ENCODE data around the gene C1orf52. TPM values are rescaled to one million over a fixed set of nuclear protein-coding genes. Genes with fewer than 3 reads are reported as not detected.
"Not testable (repeated sequence)": the region's sequence is repeated elsewhere in the genome, so short reads cannot be mapped to it uniquely, and the experiment has no call there.

Gene C1orf52
- polyA plus RNA-seq, 5 donors = 46.5 to 70.6 (median 53.2) TPM

DNA sequence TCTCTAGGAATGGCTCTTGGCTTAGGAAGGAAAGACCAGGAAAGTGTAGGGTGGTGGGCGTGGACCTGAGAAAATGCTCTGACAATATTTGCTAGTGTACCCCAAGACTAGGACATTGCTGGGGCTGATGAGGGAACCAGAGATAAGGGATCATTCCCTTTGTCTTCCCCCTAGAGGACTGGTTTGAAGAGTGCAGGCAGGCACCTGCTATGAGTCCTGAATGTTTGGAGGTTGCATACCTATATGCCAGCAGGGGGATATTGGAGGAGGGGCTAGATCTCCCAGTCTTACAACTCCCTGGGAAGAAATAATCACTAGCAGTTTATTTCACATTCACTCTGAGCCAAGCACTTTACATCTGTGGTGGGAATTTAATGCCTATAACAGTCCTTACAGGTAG, 23.0 kb upstream of the C1orf52 start:
- DNase-seq = no peak

GRCh38 chr1:85280636-85281035, 21.2 kb upstream of the C1orf52 start:
- DNase-seq = no peak

DNA sequence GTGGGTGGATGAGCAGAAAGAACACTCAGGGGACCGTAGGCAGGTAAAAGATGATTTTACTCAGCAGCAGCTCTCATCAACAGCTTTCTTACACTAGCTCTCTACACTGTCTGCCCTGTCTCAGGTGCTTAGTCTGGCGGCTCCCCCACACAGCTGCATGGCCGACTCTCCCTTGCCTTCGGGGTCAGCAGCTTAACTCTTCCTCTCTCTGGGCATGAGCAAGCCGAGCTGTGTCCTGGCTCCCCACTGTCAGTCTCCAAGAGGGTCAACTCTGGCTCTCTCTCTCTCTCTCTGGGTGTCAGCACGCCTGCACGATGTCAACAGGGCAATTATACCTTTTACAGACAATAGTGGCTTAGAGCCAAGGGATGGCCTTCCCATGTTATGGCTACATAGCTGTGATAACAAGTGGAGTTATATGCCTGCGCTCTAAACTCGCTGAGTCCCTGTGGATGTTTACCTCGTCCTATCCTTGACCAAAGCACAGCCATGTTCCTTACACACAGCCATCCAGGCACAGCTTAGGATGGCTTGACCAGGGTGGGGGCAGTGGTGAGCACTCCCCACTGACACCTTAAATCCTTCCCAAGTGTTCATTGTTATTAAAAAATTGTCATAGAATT, 20.1 kb upstream of the C1orf52 start:
- no peak for DNase-seq

- DNase-seq = no peak
Measured at GRCh38 chr1:85278853-85279314, 19.4 kb upstream of the C1orf52 start.

DNA sequence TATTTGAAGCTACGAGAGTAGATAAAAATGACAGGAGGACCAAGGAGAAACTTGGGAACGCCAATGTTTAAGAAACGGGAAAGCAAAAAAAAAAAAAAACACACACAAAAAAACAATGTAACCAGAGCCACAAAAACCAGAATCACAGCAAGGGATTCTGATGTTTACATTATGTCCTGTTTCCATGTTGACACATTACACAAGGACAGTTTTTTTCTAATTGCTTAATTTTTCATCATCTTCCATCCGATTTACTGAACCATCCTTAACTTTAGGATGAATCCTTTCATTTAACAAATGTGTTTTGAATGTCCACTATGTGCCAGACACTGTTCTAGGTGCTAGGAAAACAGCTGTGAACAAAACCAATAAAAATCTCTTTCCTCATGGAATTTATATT, 18.3 kb upstream of the C1orf52 start:
- DNase-seq = no peak

DNA sequence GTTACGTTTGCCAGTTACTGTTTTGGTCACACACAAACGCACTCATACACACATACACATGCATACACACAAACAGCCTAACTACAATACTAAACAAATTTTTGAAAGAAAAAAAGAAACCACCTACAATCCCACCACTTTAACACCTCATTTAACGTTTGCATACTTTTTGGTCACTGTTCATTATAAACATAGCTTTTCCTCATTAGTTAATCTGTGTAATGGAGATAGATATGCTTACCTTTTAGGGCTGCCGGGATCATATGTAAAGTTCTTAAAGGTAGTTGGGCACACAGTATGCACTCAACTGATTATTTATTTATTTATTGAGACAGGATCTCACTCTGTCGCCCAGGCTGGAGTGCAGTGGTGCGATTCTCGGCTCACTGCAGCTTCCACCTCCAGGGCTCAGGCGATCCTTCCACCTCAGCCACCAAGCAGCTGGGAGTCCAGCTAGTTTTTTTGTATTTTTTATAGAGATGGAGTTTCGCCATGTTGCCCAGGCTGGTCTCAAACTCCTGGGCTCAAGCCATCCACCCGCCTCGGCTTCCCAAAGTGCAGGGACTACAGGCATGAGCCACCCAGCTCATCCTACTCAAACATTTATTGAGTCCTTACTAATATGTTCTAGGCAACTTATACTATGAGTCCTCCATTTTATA, 17.6 kb upstream of the C1orf52 start:
- DNase-seq = no peak

GRCh38 chr1:85276215-85276977, 16.9 kb upstream of the C1orf52 start, which contains the start of gene BCL10:
TSS of gene BCL10 (minus strand) at chr1:85276632. CDS start at chr1:85276352, 280 bp downstream.
- DNase-seq = peak; percentile 99

DNA sequence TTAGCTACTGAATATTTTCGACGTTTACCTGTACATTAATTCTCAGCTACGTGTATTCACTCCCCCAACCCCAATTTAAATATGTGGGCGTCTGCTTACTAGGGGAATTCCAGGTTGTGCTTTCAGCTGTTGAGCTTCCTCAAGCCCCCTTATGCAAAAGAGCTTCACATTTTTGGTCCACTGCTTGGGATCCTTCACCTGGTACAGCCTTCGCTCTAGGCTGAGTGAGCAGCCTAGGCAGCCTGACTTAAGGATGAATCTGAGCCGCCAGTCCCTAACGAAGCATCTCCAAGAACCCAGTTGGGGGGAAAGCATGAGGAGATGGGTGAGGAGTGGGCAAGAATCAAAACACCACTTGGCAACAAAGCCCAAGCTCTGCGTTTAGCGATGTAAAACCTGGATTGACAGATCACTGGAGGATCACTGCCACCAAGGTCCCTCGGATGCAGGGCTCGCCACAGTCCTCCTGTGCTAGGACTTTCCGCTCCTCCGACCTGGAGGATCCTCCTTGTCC, 16.3 kb upstream of the C1orf52 start:
- no peak for DNase-seq

- DNase-seq = no peak
Measured at GRCh38 chr1:85274969-85275453, 15.5 kb upstream of the C1orf52 start.

GRCh38 chr1:85273397-85273796, 13.9 kb upstream of the C1orf52 start:
- no peak for DNase-seq

DNA sequence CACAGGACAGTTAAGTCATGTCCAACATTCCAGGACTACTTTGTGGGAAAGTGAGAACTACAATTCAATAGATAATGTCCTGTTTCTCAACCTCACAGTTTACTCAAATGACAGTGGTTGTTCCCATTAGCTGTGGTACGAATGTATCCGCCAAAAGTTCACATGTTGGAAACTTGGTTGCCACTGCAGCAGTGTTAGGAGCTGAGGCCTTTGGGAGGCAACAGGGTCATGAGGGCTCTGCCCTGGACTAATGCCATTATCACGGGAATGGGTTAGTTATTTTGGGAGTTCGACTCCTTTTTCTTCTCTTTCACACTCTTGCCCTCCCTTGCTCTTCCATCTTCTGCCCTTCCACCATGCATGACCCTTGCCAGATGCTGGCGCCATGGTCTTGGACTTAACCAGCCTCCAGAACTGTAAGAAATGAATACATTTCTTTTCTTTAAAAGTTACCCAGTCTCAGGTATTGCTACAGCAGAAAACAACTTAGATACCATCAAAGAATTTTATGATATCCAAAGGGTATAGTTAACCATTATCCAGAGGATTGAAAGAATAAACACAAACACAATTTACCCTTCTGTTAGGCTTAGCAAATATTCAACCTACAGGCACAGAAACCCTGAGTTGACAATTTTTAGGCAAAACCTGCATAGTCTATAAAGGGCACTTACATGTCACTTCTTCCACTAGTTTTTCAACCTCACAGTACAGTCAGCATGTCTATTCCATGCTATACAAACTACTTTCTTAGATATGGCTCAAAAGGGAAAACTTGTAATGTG, 9.5 kb upstream of the C1orf52 start:
- DNase-seq = no peak

DNA sequence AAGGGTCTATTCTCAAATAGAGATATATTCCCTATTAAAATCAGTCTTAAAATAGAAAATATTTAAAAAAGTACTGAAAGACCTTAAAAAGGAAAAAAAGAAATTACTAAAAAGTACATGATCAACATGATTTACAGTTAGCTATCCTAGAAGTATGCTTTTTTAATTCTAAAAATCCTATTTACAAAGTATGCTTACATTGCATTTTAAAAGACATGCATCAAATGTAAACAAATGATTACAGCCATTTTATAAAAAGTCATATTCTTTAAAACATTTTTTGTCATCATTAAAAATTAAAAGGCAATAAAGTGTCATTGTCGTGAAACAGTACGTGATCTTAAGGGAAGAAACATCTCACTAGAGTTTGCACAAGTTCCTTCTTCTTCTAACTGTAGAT, 7.9 kb upstream of the C1orf52 start:
- no peak for DNase-seq

- DNase-seq = no peak
Measured at GRCh38 chr1:85264150-85264549, 4.7 kb upstream of the C1orf52 start.

DNA sequence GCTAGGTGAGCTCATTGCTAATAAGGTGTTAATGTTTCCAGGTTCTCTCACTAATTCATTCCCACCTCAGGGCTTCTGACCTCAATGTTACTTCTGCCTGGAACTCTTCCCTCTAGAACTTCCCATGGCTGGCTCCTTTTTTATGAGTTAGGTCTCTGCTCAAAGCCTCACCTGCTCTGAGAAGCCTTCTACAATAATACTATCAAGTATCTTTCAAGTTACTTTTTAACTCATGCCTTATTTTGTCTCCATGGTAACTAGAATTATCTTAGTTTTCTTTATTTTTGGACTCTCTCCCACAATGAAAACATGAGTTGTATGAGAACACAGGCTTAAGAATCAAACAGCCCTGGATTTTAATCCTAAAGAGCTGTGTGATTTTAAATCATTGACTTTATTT, 3.5 kb upstream of the C1orf52 start:
- no peak for DNase-seq

DNA sequence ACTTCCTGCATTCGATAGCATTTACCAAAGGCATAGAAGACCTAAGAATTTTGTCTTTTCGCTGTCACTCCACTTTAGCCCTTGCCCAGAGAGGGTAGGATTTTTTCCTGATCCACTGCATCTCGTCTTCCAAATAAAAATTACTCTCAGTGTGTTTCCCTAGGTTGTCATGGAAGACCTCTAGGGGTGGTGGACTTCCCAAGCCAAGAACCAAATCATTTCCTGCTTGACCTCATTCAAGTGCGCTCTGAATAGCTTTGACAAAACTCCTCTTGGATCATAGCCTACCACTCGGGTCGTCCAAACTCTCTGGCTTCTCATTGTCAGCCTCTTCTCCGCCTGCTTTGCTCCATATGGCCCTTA, 431 bp upstream of the C1orf52 start:
- DNase-seq = peak; percentile 89 to 94

DNA sequence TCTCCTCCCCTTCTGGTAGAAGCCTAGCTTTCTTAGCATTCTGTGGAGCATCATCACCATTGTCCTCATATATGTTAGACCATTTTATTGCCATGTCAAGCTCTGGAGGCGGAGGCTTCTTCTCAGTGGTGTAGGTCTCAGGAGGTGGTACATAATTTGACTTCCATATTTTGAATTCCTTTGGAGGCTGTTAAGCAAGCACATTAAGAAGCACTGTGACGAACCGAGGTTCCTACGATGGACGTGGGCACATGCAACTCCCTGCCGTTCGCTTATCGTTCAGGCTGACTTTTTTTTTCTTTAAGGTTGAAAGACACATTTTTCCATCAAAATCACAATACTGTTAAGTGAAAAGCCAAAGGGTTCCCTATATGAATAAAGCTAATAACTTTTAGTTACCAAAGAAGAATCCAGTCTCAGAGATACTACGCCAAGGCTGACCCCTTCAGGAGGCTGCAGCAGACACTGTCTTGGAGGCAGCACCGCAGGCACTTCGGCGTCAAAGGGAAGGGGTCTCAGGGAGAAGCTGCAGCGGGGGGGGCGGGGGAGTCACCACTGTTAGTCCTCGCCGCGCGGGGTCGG, 835 bp downstream of the C1orf52 start:
- DNase-seq = no peak

- DNase-seq = not testable (repeated sequence)
Measured at GRCh38 chr1:85249042-85249441, 10.4 kb downstream of the C1orf52 start.

- DNase-seq = no peak
Measured at GRCh38 chr1:85245891-85246290, 13.6 kb downstream of the C1orf52 start.

DNA sequence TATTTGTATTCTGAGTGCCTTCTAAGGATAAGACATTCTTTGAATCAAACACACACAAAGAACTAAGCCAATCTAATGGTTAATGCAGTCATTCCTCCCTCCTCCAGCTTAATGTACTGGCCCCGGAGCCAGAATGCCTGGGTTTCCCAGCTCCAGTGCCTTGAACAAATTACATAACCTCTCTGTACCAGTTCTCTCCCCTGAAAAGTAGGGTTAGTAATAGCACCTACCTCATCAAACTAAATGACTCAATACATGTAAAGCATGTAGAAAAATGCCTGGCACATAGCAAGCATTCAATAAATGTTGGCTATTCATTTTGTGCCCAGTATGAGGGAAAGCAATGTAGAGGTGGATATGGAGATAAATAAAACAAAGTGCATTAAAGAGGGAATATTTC, 14.0 kb downstream of the C1orf52 start:
- no peak for DNase-seq

- no peak for DNase-seq
Measured at GRCh38 chr1:85244271-85245061, 15.0 kb downstream of the C1orf52 start.
